Mononuclear cell (primary cell): ENCODE data around the gene AP3S2. TPM values are rescaled to one million over a fixed set of nuclear protein-coding genes. Genes with fewer than 3 reads are reported as not detected.
A peak's percentile ranks its signal among the peaks of the same experiment; 100 is the strongest.

Experiments
- H3K27me3 ChIP-seq: 2 replicates; pipeline ENCODE4 v1.6.0; 2011; ENCODE audit warnings: low read length, control low read depth; ENCODE audit not compliant: insufficient read depth
- H3K4me1 ChIP-seq: 2 replicates; pipeline ENCODE4 v1.5.1; 2011; ENCODE audit warnings: mild to moderate bottlenecking, low read length, control low read depth; ENCODE audit not compliant: insufficient read depth
- H3K4me3 ChIP-seq: 2 replicates; pipeline ENCODE4 v1.5.1; 2011; ENCODE audit warnings: mild to moderate bottlenecking, low read length, moderate library complexity
- H3K9me3 ChIP-seq: 2 replicates; pipeline ENCODE4 v1.5.1; 2011; ENCODE audit warnings: low read depth, mild to moderate bottlenecking, control low read depth, low read length
- total RNA-seq: library from RNA; depleted of rRNA; stranded (reverse); fragments of >200 nt; gene quantifications from one replicate; pipeline ENCODE4 v1.2.3, GENCODE V29; 2012

AP3S2 gene
- total RNA-seq, 1 donor: 38.9 TPM

- Histone ChIP-seq H3K27me3 (peaks cover 9% of the 10 kb centered on the region), H3K9me3 (no peaks in the 10 kb centered on the region), H3K4me3 (no peak overlapping the region), H3K4me1 (peaks cover 33% of the 10 kb centered on the region)
Observed at GRCh38 chr15:89910891-89911626, 17.3 kb upstream of the AP3S2 start.

- peaks cover 35% of the 10 kb centered on the region for H3K4me1 ChIP-seq
- peaks cover 9% of the 10 kb centered on the region for H3K27me3 ChIP-seq
- no peak overlapping the region for H3K4me3 ChIP-seq
- no peaks in the 10 kb centered on the region for H3K9me3 ChIP-seq
Observed at GRCh38 chr15:89909611-89910010, 15.8 kb upstream of the AP3S2 start.

- Histone ChIP-seq H3K4me3 (no peak overlapping the region), H3K9me3 (no peaks in the 10 kb centered on the region), H3K4me1 (peaks cover 36% of the 10 kb centered on the region), H3K27me3 (peaks cover 5% of the 10 kb centered on the region)
Observed at GRCh38 chr15:89908226-89908625, 14.4 kb upstream of the AP3S2 start.

- no peak overlapping the region for H3K4me3 ChIP-seq
- no peaks in the 10 kb centered on the region for H3K27me3 ChIP-seq
- H3K4me1 ChIP-seq: peaks cover 30% of the 10 kb centered on the region
- H3K9me3 ChIP-seq: no peaks in the 10 kb centered on the region
Observed at GRCh38 chr15:89907289-89907688, 13.5 kb upstream of the AP3S2 start.

- H3K4me1 ChIP-seq: peaks cover 16% of the 10 kb centered on the region
- no peaks in the 10 kb centered on the region for H3K9me3 ChIP-seq
- H3K27me3 ChIP-seq: no peaks in the 10 kb centered on the region
- no peak overlapping the region for H3K4me3 ChIP-seq
Observed at GRCh38 chr15:89905846-89906378, 12.1 kb upstream of the AP3S2 start.

GRCh38 chr15:89904519-89904918, 10.7 kb upstream of the AP3S2 start:
- H3K27me3 ChIP-seq: no peaks in the 10 kb centered on the region
- no peaks in the 10 kb centered on the region for H3K9me3 ChIP-seq
- peaks cover 9% of the 10 kb centered on the region for H3K4me1 ChIP-seq
- no peak overlapping the region for H3K4me3 ChIP-seq

GRCh38 chr15:89903858-89904130, 10.0 kb upstream of the AP3S2 start:
- Histone ChIP-seq H3K4me3 (no peak overlapping the region), H3K9me3 (no peaks in the 10 kb centered on the region), H3K27me3 (no peaks in the 10 kb centered on the region), H3K4me1 (peaks cover 16% of the 10 kb centered on the region)

GRCh38 chr15:89903015-89903857, 9.4 kb upstream of the AP3S2 start:
- Histone ChIP-seq H3K4me1 (peaks cover 16% of the 10 kb centered on the region), H3K27me3 (no peaks in the 10 kb centered on the region), H3K9me3 (no peaks in the 10 kb centered on the region), H3K4me3 (no peak overlapping the region)

GRCh38 chr15:89900849-89901248, 7.1 kb upstream of the AP3S2 start:
- Histone ChIP-seq H3K4me1 (peaks cover 16% of the 10 kb centered on the region), H3K9me3 (no peaks in the 10 kb centered on the region), H3K27me3 (no peaks in the 10 kb centered on the region), H3K4me3 (no peak overlapping the region)

- Histone ChIP-seq H3K27me3 (no peaks in the 10 kb centered on the region), H3K9me3 (no peaks in the 10 kb centered on the region), H3K4me3 (no peak overlapping the region), H3K4me1 (peaks cover 19% of the 10 kb centered on the region)
Observed at GRCh38 chr15:89899951-89900567, 6.3 kb upstream of the AP3S2 start.

GRCh38 chr15:89899295-89899945, 5.6 kb upstream of the AP3S2 start:
- H3K9me3 ChIP-seq: no peaks in the 10 kb centered on the region
- peaks cover 20% of the 10 kb centered on the region for H3K4me1 ChIP-seq
- no peak overlapping the region for H3K4me3 ChIP-seq
- no peaks in the 10 kb centered on the region for H3K27me3 ChIP-seq

GRCh38 chr15:89898614-89899294, 5.0 kb upstream of the AP3S2 start:
- Histone ChIP-seq H3K4me3 (no peak overlapping the region), H3K27me3 (no peaks in the 10 kb centered on the region), H3K9me3 (no peaks in the 10 kb centered on the region), H3K4me1 (peaks cover 21% of the 10 kb centered on the region)

GRCh38 chr15:89898146-89898545, 4.4 kb upstream of the AP3S2 start:
- Histone ChIP-seq H3K4me3 (no peak overlapping the region), H3K4me1 (peaks cover 21% of the 10 kb centered on the region), H3K27me3 (no peaks in the 10 kb centered on the region), H3K9me3 (no peaks in the 10 kb centered on the region)

- Histone ChIP-seq H3K4me1 (peaks cover 32% of the 10 kb centered on the region), H3K27me3 (no peaks in the 10 kb centered on the region), H3K9me3 (no peaks in the 10 kb centered on the region), H3K4me3 (peak overlapping the region; percentile 64)
Observed at GRCh38 chr15:89893027-89893426, 767 bp downstream of the AP3S2 start.
